HEK293 (cell line): ENCODE measurements around the gene UTP3.
A peak's percentile ranks its signal among the peaks of the same experiment; 100 is the strongest.

Experiments used
- AEBP2 ChIP-seq: fragments of 450-650 bp; formaldehyde crosslinking; IDR thresholded peaks from 2 replicates; pipeline ENCODE4 v1.5.1; 2016; ENCODE audit warnings: missing biosample characterization, missing genetic modification characterization, borderline replicate concordance
- CTCF ChIP-seq: fragments of 450-650 bp; formaldehyde crosslinking; IDR thresholded peaks from 2 replicates; pipeline ENCODE4 v1.5.1; 2016; ENCODE audit warnings: missing biosample characterization, missing genetic modification characterization
- ELK4 ChIP-seq: IDR thresholded peaks from 2 replicates; pipeline ENCODE4 v1.6.1; 2011; ENCODE audit warnings: mild to moderate bottlenecking, low read depth, low read length, borderline replicate concordance
- GLIS1 ChIP-seq: fragments of 450-650 bp; formaldehyde crosslinking; IDR thresholded peaks from 2 replicates; pipeline ENCODE4 v1.5.1; 2016; ENCODE audit warnings: missing biosample characterization, missing genetic modification characterization
- KLF1 ChIP-seq: fragments of 450-650 bp; formaldehyde crosslinking; IDR thresholded peaks from 2 replicates; pipeline ENCODE4 v1.5.1; 2016; ENCODE audit warnings: missing biosample characterization, missing genetic modification characterization
- OSR2 ChIP-seq: fragments of 450-650 bp; formaldehyde crosslinking; IDR thresholded peaks from 2 replicates; pipeline ENCODE4 v1.5.1; 2016; ENCODE audit warnings: missing biosample characterization, missing genetic modification characterization
- TRIM28 ChIP-seq: IDR thresholded peaks from 2 replicates; pipeline ENCODE4 v1.6.1; 2011; ENCODE audit warnings: low read length, control low read depth, borderline replicate concordance
- TSHZ1 ChIP-seq: fragments of 450-650 bp; formaldehyde crosslinking; IDR thresholded peaks from 2 replicates; pipeline ENCODE4 v1.5.1; 2016; ENCODE audit warnings: missing biosample characterization, missing genetic modification characterization, borderline replicate concordance
- ZBTB1 ChIP-seq: fragments of 450-650 bp; formaldehyde crosslinking; IDR thresholded peaks from 2 replicates; pipeline ENCODE4 v1.5.1; 2016; ENCODE audit warnings: missing biosample characterization, missing genetic modification characterization
- ZBTB11 ChIP-seq: fragments of 450-650 bp; formaldehyde crosslinking; conservative IDR thresholded peaks from 2 replicates; pipeline ENCODE4 v1.5.1; 2016; ENCODE audit warnings: low read depth, missing biosample characterization, missing genetic modification characterization
- ZBTB48 ChIP-seq: fragments of 450-650 bp; formaldehyde crosslinking; IDR thresholded peaks from 2 replicates; pipeline ENCODE4 v1.5.1; 2016; ENCODE audit warnings: missing biosample characterization, missing genetic modification characterization
- ZNF132 ChIP-seq: fragments of 450-650 bp; formaldehyde crosslinking; IDR thresholded peaks from 2 replicates; pipeline ENCODE4 v1.5.1; 2017; ENCODE audit warnings: missing biosample characterization, missing genetic modification characterization, borderline replicate concordance
- ZNF202 ChIP-seq: fragments of 450-650 bp; formaldehyde crosslinking; IDR thresholded peaks from 2 replicates; pipeline ENCODE4 v1.5.1; 2016; ENCODE audit warnings: missing biosample characterization, missing genetic modification characterization, borderline replicate concordance
- ZNF394 ChIP-seq: fragments of 450-650 bp; formaldehyde crosslinking; IDR thresholded peaks from 2 replicates; pipeline ENCODE4 v1.5.1; 2016; ENCODE audit warnings: missing biosample characterization, missing genetic modification characterization, mild to moderate bottlenecking, moderate library complexity, borderline replicate concordance
- ZNF529 ChIP-seq: fragments of 450-650 bp; formaldehyde crosslinking; IDR thresholded peaks from 2 replicates; pipeline ENCODE4 v1.5.1; 2017; ENCODE audit warnings: missing genetic modification characterization, missing biosample characterization; ENCODE audit not compliant: insufficient replicate concordance
- ZNF558 ChIP-seq: fragments of 450-650 bp; formaldehyde crosslinking; IDR thresholded peaks from 2 replicates; pipeline ENCODE4 v1.5.1; 2016; ENCODE audit warnings: missing biosample characterization, missing genetic modification characterization
- ZNF600 ChIP-seq: fragments of 450-650 bp; formaldehyde crosslinking; IDR thresholded peaks from 2 replicates; pipeline ENCODE4 v1.5.1; 2016; ENCODE audit warnings: missing biosample characterization, missing genetic modification characterization
- ZNF664 ChIP-seq: fragments of 450-650 bp; formaldehyde crosslinking; IDR thresholded peaks from 2 replicates; pipeline ENCODE4 v1.5.1; 2016; ENCODE audit warnings: missing biosample characterization, missing genetic modification characterization
- ZSCAN16 ChIP-seq: fragments of 450-650 bp; formaldehyde crosslinking; IDR thresholded peaks from 2 replicates; pipeline ENCODE4 v1.5.1; 2016; ENCODE audit warnings: missing biosample characterization, missing genetic modification characterization

UTP3 gene

GRCh38 chr4:70739496-70740337 is 51.4 kb downstream of the UTP3 start (continued):
- TF ChIP-seq AEBP2 (tag by site-specific recombination) = no peak
- TF ChIP-seq KLF1 (tag by site-specific recombination) = no peak
- TF ChIP-seq ZNF132 (tag by site-specific recombination) = no peak
- no peak for TF ChIP-seq ZBTB1 (tag by site-specific recombination)
- no peak for TF ChIP-seq ZNF558 (tag by site-specific recombination)
- no peak for TF ChIP-seq ZBTB11 (tag by site-specific recombination)
- TF ChIP-seq OSR2 (tag by site-specific recombination) = peak; percentile 78
- TF ChIP-seq ZNF202 (tag by site-specific recombination) = no peak
- TF ChIP-seq ZNF394 (tag by site-specific recombination) = peak; percentile 72; the same call in 1 of the 2 replicates
- no peak for TF ChIP-seq ZBTB48 (tag by site-specific recombination)
- TF ChIP-seq TSHZ1 = no peak
- peak; percentile 36; the same call in 1 of the 2 replicates for TF ChIP-seq ZNF600 (tag by site-specific recombination)
- TF ChIP-seq CTCF (tag by site-specific recombination) = no peak
- TF ChIP-seq ZSCAN16 (tag by site-specific recombination) = no peak
- no peak for TF ChIP-seq TRIM28
- TF ChIP-seq ZNF664 (tag by site-specific recombination) = no peak
- no peak for TF ChIP-seq ZNF529 (tag by site-specific recombination)
- TF ChIP-seq GLIS1 = peak; percentile 47
- TF ChIP-seq ELK4 = no peak
- TF ChIP-seq, all 188 proteins: peak for 9
